Motor neuron (in vitro differentiated cells): ENCODE results near the gene MAEL. TPM values are rescaled to one million over a fixed set of nuclear protein-coding genes. Genes with fewer than 3 reads are reported as not detected.

ENCODE experiments used
- ATAC-seq, 8 experiments: fragments of 200-7000 bp; cut with Tn5 transposase; replicated peaks in 6 of 8; 2 replicates each; pipeline ENCODE4 v1.8.0; 2021; ENCODE audit warnings: mild to moderate bottlenecking in 8 of 8, moderate library complexity in 8 of 8
- H3K27ac ChIP-seq, 2 donors: fragments of 250-450 bp; sonication (Bioruptor Pico); 2 replicates each; pipeline ENCODE4 v1.9.0; 2021; ENCODE audit warnings: antibody characterized with exemption in 2 of 2, mild to moderate bottlenecking in 2 of 2, moderate library complexity in 1 of 2
- H3K4me1 ChIP-seq, 2 donors: fragments of 250-450 bp; sonication (Bioruptor Pico); replicated peaks in 1 of 2; 2 replicates each; pipeline ENCODE4 v1.6.1; 2021; ENCODE audit warnings: antibody characterized with exemption in 2 of 2, mild to moderate bottlenecking in 2 of 2, moderate library complexity in 1 of 2
- H3K4me3 ChIP-seq, 5 donors: fragments of 250-450 bp; sonication (Bioruptor Pico); 2 replicates each; pipeline ENCODE4 v1.9.0; 2021; ENCODE audit warnings: antibody characterized with exemption in 5 of 5, mild to moderate bottlenecking in 5 of 5, moderate library complexity in 4 of 5
- WGBS, 10 experiments: fragments of 450-650 bp; shearing (Covaris generic); methylation state at CpG; one replicate each; pipeline ENCODE4 v1.0.0; 2022; 5-methylcytosine and 5-hydroxymethylcytosine counted together
- in situ Hi-C, 9 experiments: fragments of 400-800 bp; cut with MboI; loops; one replicate each; pipeline ENCODE4 v1.15.0; 2021; ENCODE audit warnings: low sequenced_read_pairs in 9 of 9, low pct_unique_long_range_greater_than_20kb in 2 of 9; ENCODE audit not compliant: unreplicated experiment in 9 of 9
- total RNA-seq, 8 experiments: library from RNA; unstranded; fragments of 300-600 nt; gene quantifications; 2 replicates each; pipeline versions ENCODE4 v1.2.3 to v1.2.4, GENCODE V29; 2022

The MAEL gene
- total RNA-seq, 8 experiments from 2014 or later, result 0.27 to 1.6 (median 0.72) TPM; not detected in 2

- ATAC-seq, result no peak
- Histone ChIP-seq H3K27ac (no peak overlapping the region), H3K4me3 (no peak overlapping the region), H3K4me1 (peaks cover 4 to 8% of the 10 kb centered on the region in 2 donors)
- in situ Hi-C loops, result loop anchor here in 8 of 9 experiments (10.0 to 25.0 kb wide), 8 partner anchors 64 to 1149 kb away; partner anchors contain the start of genes CREG1 (in 1 of the 8) and POU2F1 (in 1 of the 8)
- WGBS, 10 experiments, result 40 to 100% (median 88%) methylated on average over 1 to 3 of the region's 3 CpGs; no CpG with 5 or more reads in 2 of the 10 experiments
Observed at GRCh38 chr1:167061073-167061464, 72.0 kb downstream of the MAEL start.

GRCh38 chr1:167064621-167065020, 75.5 kb downstream of the MAEL start:
- WGBS, 10 experiments, result 40 to 90% (median 85%) methylated on average over 1 to 9 of the region's 9 CpGs; no CpG with 5 or more reads in 3 of the 10 experiments
- H3K4me3 ChIP-seq, result no peak overlapping the region
- H3K4me1 ChIP-seq, result peaks cover 0 to 2% of the 10 kb centered on the region in 2 donors
- ATAC-seq, result no peak
- H3K27ac ChIP-seq, result no peak overlapping the region
- in situ Hi-C loops, result loop anchor here in 8 of 9 experiments (10.0 to 25.0 kb wide), 8 partner anchors 60 to 1152 kb away; partner anchors contain the start of genes CREG1 (in 1 of the 8) and POU2F1 (in 1 of the 8)

GRCh38 chr1:167065471-167065870, 76.4 kb downstream of the MAEL start:
- in situ Hi-C loops, result loop anchor here in 8 of 9 experiments (10.0 to 25.0 kb wide), 8 partner anchors 59 to 1153 kb away; partner anchors contain the start of genes CREG1 (in 1 of the 8) and POU2F1 (in 1 of the 8)
- Histone ChIP-seq H3K4me3 (no peak overlapping the region), H3K27ac (no peak overlapping the region), H3K4me1 (peaks cover 0 to 2% of the 10 kb centered on the region in 2 donors)
- ATAC-seq, result peak in 1 of 8 experiments; percentile 53
- WGBS, 10 experiments, result 40 to 100% (median 83%) methylated on average over 1 to 8 of the region's 8 CpGs; no CpG with 5 or more reads in 5 of the 10 experiments

GRCh38 chr1:167066333-167067122, 77.4 kb downstream of the MAEL start:
- H3K27ac ChIP-seq, result no peak overlapping the region
- 0 to 29% (median 4%) methylated on average over 1 to 13 of the region's 31 CpGs for WGBS, 10 experiments
- peaks cover 0 to 2% of the 10 kb centered on the region in 2 donors for H3K4me1 ChIP-seq
- in situ Hi-C loops, result loop anchor here in 8 of 9 experiments (10.0 to 25.0 kb wide), 8 partner anchors 58 to 1154 kb away; partner anchors contain the start of genes CREG1 (in 1 of the 8) and POU2F1 (in 1 of the 8)
- ATAC-seq, result peak; percentile 84 to 99 (median 96)
- peak overlapping the region; percentile 6 to 22 (median 9) for H3K4me3 ChIP-seq

GRCh38 chr1:167067904-167068303, 78.8 kb downstream of the MAEL start:
- H3K27ac ChIP-seq, result no peak overlapping the region
- in situ Hi-C loops, result loop anchor here in 8 of 9 experiments (10.0 to 25.0 kb wide), 8 partner anchors 57 to 1156 kb away; partner anchors contain the start of genes CREG1 (in 1 of the 8) and POU2F1 (in 1 of the 8)
- ATAC-seq, result no peak
- 41 to 100% (median 85%) methylated on average over 1 to 3 of the region's 3 CpGs for WGBS, 10 experiments
- H3K4me3 ChIP-seq, result no peak overlapping the region
- peaks cover 0 to 2% of the 10 kb centered on the region in 2 donors for H3K4me1 ChIP-seq

GRCh38 chr1:167068761-167069160, 79.7 kb downstream of the MAEL start:
- WGBS, 10 experiments, result 60 to 100% (median 85%) methylated on average over 2 to 11 of the region's 13 CpGs; no CpG with 5 or more reads in 2 of the 10 experiments
- in situ Hi-C loops, result loop anchor here in 8 of 9 experiments (10.0 to 25.0 kb wide), 8 partner anchors 56 to 1156 kb away; partner anchors contain the start of genes CREG1 (in 1 of the 8) and POU2F1 (in 1 of the 8)
- Histone ChIP-seq H3K4me1 (peaks cover 0 to 2% of the 10 kb centered on the region in 2 donors), H3K27ac (no peak overlapping the region), H3K4me3 (no peak overlapping the region)
- ATAC-seq, result no peak

GRCh38 chr1:167071286-167071685, 82.2 kb downstream of the MAEL start:
- ATAC-seq, result no peak
- whole genome bisulfite sequencing, 10 experiments, result 68 to 95% (median 82%) methylated on average over 1 to 8 of the region's 8 CpGs; no CpG with 5 or more reads in 1 of the 10 experiments
- Histone ChIP-seq H3K4me1 (peaks cover 0 to 2% of the 10 kb centered on the region in 2 donors), H3K4me3 (no peak overlapping the region), H3K27ac (no peak overlapping the region)
- in situ Hi-C loops, result loop anchor here in 7 of 9 experiments (25.0 kb wide), 6 partner anchors 141 to 1159 kb away; partner anchors contain the start of gene POU2F1 (in 1 of the 7)

Other genes with a start within 250 kb of the MAEL start
- 10 to 100 TPM; 16.7 to 57.8 (median 33.9) TPM for gene POGK, start 149.8 kb upstream of the MAEL start, total RNA-seq
- gene TADA1, start 113.0 kb upstream of the MAEL start, total RNA-seq, result 10 to 100 TPM; 16.1 to 91.7 (median 44.2) TPM
- gene ILDR2, start 13.7 kb upstream of the MAEL start, total RNA-seq, result 10 to 100 TPM in 3 of 8 experiments, 1 to 10 TPM in 4, under 1 TPM in 1; 0.28 to 60.5 (median 6.6) TPM
- gene GPA33, start 101.1 kb downstream of the MAEL start, total RNA-seq, result 1 to 10 TPM in 1 of 8 experiments, under 1 TPM in 6, not detected in 1; 0.14 to 1.2 (median 0.24) TPM
- gene STYXL2, start 104.8 kb downstream of the MAEL start, total RNA-seq, result 1 to 10 TPM in 2 of 8 experiments, under 1 TPM in 5, not detected in 1; 0.05 to 1.6 (median 0.66) TPM
- 10 to 100 TPM; 11.4 to 29.7 (median 20.2) TPM for gene POU2F1, start 231.6 kb downstream of the MAEL start, total RNA-seq